NK-92 (cell line): ENCODE data around the gene CAPN6.

Source experiments
- DNase-seq: peaks from one replicate; lab custom pipeline; 2025; ENCODE audit not compliant: unreplicated experiment; lab: John Stamatoyannopoulos, UW

The CAPN6 gene, protein sequence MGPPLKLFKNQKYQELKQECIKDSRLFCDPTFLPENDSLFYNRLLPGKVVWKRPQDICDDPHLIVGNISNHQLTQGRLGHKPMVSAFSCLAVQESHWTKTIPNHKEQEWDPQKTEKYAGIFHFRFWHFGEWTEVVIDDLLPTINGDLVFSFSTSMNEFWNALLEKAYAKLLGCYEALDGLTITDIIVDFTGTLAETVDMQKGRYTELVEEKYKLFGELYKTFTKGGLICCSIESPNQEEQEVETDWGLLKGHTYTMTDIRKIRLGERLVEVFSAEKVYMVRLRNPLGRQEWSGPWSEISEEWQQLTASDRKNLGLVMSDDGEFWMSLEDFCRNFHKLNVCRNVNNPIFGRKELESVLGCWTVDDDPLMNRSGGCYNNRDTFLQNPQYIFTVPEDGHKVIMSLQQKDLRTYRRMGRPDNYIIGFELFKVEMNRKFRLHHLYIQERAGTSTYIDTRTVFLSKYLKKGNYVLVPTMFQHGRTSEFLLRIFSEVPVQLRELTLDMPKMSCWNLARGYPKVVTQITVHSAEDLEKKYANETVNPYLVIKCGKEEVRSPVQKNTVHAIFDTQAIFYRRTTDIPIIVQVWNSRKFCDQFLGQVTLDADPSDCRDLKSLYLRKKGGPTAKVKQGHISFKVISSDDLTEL

DNA sequence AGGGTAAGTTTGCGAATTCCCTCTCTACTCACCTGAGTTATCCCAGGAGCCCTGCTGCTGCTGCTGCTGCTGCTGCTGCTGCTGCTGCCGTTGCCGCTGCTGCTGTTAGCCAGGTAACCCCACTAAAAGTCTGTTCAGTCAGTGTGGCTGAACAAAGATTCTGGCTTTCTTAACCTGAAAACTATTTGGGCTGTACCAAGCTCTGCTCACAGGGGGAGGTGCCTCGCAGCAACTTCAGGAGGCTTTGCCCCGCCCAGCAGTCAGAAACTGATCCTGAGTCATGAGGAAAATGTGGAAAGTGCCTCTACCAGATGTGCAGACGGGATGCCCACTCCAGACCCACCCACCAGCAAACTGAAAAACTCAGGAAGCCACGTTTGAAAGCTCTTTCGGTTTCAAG, at the start of gene CAPN6:
Gene CAPN6 (minus strand): TSS at position 145 of the 400 bp plus-strand sequence. CDS start 6,547 bp downstream, outside the sequence.
- no peak for DNase-seq

DNA sequence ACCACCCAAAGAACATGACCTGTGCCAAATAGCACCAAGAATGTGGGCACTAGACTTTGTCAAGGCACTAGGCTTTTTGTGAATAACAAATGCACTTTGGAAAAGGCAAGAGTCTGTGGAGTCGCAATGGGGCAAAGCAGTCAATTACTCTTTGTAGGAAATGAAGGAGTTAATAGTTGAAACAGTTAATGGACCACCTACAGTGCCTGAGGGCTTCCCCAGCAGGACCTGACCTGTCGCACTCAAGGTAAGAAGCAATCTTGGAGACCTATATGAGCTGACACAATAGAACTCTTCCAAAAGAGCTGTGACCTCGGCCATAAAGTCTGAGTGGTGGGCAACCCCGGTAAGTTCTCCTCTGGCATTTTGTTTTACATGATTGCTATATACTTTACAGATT, 49.2 kb upstream of the CAPN6 start:
- no peak for DNase-seq

DNA sequence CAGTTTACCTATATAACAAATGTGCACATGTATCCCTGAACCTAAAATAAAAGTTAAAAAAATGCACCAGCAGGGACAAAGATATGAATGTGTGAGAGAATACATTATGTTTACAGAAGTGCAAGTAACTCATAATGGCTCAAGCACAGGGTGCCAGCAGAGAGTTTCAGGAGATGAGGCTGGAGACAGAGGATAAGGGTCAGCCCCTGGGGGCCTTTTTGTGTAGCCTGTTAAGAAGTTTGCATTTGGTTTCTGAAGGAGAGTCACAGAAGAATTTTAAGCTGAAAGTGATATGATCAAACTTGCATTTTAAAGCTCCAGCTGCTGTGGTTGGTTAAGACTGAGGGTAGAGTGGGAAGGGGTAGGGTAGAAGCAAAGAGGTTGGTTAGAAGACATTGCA, 48.6 kb upstream of the CAPN6 start:
- no peak for DNase-seq

DNA sequence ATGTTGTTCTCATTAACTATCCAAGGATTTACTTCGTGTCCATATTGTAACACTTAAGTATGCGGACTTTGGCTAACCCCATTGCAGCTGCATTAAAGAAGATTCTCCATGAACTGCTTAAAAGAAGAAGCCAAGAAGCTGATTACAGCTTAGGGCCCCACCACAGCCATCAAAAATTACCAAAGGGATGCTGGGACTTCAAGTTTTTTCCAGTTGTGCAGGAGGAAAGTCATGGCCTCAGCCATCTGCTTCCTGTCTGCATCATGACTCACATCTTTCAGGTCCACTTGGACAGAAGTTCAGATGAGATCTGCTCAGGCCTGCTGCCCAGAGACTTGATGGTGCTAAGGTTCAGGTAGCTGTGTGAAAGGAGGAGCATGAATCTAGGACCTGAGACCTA, 38.8 kb upstream of the CAPN6 start:
- DNase-seq, result no peak

DNA sequence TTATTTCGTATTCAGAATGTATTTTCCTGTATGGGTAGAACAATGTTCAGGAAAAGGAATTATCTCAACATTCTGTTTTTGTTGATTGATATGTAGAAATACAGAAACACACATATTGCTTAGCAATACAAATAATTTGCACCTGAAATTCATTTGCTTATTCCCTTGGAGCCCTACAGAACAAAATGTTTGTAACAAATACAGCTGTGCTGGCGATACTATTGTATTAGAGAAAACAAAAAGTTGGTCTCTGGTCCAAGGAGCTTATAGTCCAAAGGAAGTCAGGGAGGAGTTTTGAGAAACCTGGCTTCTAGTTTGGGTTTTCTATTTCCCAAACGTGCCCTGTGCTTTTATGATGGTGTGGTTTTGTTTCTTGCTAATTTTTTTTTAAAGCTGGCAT, 37.8 kb upstream of the CAPN6 start:
- DNase-seq, result no peak

DNA sequence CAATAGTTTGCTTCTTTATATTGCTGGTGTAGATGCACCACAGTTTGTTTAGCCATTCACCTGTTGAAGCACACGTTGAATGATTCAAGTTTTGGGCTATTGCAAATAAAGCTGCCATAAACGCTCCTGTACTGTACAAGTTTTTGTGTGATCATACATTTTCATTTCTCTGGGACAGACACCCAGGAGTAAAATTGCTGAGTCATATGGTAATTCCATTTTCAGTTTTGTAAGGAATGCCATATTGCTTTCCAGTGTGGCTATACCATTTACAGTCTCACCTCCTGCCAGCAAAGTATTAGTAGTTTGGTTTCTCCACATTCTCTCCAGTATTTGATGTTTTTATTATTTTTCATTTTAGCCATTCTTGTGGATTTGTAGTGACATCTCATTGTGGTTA, 32.0 kb upstream of the CAPN6 start:
- DNase-seq, result no peak

DNA sequence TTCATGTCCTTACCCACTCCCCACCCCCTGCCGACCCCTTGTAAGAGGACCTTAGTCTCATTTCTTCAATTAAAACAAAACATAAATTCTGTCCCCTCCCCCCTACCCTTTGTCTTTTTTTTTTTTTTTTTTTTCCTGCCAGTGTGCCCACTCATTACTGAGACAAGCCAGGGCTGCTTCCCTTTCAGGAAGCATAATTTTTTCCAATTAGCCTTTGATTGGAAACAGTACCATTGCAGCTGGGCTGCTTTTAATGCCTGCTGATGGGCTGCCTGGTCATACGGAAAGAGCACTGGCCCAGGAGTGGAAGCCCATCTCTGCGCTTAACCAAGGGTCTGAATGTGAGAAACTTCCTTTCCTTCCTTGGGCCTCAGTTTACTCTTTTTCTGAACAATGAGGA, 18.6 kb upstream of the CAPN6 start:
- DNase-seq, result no peak

DNA sequence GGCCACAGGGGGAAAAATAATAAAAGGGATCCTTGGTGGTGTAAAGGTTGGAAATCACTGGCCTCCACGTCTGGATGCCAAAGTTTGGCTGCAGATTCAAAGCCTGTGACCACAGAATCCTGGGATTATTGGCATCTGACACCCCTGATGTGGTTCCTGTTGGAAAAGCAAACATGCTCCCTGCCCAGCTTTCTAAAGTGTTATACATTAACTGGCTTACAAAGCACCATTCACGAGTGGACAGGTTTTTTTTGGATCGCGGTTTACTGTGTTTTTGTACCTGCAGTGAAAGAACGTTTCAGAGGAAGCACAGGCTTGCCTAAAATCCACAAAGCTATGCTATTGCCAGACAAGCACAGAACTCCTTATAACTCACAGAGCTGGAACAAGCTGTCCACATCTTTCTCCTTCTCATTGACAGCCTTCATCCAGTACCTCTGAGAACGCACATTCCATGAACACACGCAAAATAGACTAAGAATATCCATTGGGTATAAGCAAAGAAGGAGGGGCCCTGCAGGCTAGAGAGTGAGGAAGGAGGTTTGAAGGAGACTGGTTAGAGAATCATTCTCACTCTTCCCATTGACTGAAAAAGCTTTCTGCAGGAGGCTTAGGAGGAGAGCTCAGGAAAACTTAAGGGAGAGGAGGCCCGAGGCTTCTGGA, 14.5 kb upstream of the CAPN6 start:
- no peak for DNase-seq

DNA sequence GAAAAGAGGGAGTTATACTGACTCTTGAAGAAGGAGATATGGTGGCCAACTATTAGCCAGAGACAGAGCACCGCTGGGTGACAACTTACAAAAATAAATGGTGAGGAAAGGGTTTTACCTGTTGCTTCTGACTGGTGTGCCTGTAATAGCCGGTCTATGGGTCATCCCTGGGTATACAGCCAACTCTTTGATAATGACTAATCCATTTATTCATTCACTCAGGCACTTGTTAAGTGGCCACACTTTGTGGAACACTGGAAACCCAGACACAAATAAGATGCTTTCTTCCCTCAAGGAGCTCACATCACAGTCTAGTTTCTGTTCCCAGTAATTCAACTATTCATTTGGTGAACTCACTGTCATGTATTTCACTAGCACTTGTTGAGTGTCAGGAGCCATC, 13.2 kb upstream of the CAPN6 start:
- DNase-seq, result no peak

DNA sequence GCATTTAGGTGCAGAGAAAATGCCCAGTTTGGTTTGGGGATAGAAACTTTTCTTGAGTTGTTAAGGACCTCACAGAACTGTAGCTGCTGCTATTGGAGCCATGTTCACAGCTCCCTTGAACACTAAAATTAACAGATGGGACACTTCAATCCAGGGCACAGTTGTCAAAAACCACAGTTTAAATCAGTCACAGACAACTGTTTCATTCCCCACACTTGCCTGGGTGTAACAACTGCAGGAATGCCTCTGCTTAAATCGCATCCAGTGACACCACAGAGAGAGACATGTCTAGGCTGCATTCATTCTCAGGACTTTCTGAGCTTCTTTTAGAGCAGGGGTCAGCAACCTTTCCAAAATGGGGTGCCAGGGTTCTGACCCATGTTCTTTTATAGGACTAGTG, 12.7 kb upstream of the CAPN6 start:
- no peak for DNase-seq

DNA sequence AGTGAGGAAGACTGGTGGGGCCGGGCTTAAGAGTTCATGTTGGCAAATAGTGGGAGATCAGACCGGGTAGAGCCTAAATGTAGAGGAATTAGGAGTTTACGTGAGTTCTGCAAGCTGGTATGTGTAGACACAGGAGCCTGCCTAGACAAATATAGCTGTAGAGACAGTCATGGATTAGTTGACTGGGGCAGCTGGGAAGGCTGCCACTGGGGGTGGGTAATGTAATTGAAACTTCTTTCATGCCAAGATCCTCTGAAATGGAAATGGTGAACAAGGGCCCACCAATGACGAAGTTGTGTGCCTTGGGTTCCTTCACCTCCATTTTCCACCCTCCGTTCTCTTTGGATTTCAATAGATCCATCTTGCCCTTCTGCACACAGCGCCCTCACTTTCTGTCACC, 11.9 kb upstream of the CAPN6 start:
- DNase-seq, result no peak

DNA sequence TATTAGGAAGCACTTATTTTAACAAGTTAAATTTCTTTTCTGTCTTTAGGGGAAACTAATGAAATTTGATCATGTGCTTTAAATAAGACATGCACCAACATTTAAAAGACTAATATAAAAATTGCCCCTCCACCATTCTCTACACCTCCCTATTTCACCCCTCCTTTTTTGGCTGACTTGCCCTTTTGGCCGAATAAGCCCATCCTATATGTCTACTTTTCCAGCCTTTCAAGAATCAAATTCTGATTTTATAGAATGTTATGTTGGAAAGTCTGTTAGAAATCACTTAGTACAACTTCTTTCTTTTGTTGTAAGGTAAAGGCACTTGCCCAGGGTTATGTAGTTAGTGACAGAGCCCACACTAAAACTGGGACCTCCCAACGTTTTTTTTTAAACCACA, 1.8 kb downstream of the CAPN6 start:
- DNase-seq, result no peak

DNA sequence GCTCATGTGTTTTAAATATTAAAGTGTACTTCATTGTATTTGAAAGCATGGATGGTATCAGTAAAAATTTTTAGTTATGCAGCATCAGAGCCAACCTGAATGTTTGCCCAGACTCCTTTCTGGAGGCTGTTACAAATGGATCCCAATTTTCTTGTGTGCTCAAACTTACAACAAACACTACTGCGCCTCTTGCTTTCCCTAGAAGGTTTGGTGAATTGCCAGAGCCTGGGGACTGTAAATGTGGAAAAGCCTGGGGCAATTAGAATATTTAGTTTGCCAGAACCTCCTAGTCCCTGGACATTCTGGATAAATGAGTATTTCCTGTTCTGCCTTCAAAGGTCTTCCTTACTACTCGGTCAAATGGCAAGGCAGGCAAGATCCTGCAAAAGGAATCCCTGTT, 4.8 kb downstream of the CAPN6 start:
- DNase-seq, result no peak

DNA sequence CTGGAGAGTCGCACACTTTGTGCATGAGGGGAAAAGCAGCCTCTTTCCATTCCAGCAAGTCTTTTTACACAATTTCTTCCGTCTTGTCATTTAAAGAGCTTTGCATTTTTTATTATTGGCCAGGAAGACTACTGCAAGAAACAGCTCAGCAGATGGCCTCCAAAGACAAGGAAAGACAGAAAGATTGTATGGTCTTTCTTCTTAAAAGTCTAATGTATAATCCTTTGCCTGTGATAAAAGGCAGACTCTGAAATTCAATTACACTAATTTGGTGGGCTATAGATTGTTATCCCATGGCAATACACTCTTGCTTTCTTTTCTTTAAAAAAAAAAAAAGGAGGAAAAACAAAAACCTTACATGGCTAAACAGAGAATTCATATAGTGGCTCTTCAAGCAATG, 5.9 kb downstream of the CAPN6 start:
- no peak for DNase-seq

DNA sequence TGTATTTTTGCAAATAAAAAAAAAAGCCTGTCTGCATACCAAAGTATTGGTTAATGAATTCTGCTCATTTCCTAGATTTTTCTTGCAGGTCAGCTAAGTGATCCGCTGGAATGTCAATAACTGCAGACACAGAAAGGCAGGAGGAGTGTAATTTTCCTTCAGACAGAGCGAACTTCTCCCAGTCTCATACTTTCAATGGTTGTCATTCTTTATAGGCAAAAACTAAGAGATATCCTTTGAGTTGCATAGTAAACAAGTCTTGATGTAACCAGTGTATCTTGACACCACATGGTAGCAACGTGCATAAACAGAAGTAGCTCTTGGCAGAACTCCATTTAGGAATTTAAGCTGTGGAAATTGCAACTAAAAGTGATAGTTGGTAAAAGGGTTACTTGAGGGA, 8.2 kb downstream of the CAPN6 start:
- no peak for DNase-seq

DNA sequence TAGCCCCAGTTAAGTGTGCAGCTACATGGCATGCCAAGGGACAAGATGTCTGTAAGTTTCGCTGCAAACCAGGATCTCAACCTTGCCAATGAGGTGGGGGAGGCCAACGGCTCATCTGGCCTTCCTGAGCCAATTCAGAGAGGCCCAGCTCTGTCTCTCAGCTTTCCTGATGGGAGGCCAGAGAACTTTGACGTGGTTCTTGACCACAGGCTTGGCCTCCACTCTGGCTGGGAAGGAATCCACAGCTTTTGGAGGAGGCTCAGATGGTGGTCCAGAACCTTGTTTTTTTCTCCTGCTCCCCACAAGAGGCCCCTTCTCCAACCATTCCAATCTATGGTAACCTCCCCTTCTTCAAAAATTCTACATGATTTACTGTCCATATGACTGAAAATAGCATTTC, 9.8 kb downstream of the CAPN6 start:
- no peak for DNase-seq

DNA sequence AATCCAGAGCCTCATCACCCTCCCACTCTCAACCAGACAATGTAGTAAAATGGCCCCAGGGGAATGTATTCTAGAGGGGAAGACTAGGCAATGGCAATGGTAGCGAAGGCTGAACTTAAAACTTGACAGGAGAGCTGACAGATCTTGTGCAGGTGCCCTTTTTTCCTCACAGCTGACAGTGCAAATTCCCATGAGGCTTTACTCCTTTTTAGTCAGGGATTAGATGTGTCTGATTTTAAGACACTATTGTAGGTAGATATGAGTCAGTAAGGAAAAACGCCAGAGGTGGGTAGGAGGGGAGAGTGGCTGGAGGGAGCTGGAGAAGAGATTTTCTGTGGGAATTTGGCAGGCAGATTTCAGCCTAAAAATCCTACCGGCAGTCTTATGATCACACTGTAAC, 10.7 kb downstream of the CAPN6 start:
- no peak for DNase-seq

DNA sequence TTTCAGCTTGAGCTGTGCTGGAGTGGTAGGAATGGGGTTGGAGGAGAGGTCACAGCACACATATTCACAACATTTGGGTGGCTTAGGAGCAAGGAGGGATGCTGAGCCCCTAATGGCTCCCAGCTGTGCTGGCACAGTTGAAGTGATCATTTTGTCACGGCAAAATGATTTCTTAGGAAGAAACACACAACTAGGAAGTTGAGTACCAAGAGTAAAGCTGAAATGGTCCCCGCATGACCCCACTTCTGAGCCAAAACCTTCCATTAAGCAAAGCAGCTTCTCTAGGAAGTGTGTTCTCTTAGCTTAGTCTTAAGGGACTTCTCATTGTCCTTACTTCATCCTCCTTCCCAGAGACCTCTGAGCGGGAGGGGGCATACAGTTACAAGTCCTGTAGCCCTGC, 12.6 kb downstream of the CAPN6 start:
- DNase-seq, result no peak

DNA sequence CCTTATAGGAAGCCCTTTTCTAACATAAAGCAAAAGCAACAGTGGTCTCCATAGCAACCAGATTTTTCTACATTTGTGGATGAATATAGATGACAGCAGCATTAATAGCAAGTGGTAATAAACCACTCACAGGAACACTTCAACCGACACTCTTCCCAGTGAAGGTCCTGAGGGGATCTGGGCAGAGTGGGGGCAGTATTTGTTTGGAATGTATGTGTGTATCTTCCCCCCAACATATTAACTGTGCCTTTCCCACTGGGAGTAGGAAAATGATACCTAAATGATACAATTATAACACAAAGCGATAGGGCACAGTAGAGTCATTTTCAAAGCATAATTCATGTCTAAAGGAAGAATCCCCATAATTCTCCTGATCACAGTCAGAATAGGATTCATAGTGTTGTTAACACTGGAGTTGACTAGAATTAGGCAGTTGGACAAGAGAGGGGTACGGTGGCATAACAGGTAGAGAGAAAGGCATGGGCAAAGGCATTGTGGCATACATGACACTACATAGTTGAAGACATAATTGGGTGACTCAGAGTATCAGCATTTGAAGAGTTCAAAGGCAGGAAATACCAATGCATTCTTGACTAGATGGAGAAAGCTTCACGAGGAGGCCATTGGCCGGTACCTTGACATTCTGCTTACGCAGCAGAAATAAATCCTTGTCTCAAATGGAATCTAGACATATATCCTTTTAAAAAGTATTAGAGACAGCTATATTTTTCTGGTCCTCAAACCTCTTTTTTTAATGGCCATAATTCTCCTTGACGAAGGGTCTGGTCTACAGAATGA, 15.2 kb downstream of the CAPN6 start:
- no peak for DNase-seq

DNA sequence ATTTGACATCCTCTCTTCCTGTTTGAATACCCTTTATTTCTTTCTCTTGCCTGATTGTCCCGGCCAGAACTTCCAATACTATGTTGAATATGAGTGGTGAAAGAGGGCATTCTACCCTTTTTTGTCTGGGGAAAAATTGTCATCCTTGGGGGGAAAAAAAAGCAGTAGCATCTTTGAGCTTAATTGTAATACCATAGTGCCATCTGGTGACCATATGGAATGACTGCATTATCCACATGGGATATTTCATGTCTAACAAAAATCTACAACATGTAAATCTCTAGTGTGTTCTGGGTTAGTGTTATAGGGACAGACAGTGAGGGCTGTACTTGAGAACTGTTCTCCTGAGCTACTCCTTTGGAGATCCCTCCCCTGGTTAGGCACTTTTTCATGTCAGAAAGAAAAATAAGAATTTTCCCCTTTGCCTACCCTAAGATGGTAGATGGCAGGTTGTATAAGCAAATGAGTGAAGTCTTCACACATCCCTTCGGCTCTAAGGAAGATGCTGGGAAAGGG, 26.0 kb downstream of the CAPN6 start:
- no peak for DNase-seq

DNA sequence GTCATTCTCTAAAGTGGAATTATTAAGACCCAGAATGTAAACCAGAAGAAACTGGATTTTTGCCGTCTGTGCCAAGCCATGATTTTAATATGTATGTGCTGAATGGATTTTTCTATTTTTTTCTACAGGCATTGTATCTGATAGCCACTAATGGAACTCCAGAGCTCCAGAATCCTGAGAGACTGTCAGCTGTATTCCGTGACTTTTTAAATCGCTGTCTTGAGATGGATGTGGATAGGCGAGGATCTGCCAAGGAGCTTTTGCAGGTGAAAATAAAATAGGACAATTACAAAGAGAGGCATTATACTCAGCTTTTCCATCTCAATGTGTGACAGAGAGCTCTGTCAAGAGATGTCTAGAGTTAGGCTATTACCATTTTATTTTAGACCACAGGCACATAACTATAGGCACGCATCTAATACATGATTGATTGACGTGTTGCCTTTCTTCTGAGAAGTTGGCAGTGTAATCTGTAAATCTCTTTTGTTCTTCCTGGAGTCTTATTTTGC, 53.9 kb downstream of the CAPN6 start:
- no peak for DNase-seq
